Activated CD4-positive, alpha-beta T cell treated with anti-CD3 and anti-CD28 coated beads for 24 hours (primary cell): ENCODE measurements around the gene CAPN5.
"Not testable (repeated sequence)": the region's sequence is repeated elsewhere in the genome, so short reads cannot be mapped to it uniquely, and the experiment has no call there.

Experiments
- DNase-seq, 2 donors: peaks; one replicate each; pipeline ENCODE4 v3.0.0-alpha.2; 2020; ENCODE audit warnings: low read depth in 2 of 2

Gene CAPN5

GRCh38 chr11:77096591-77097019, 29.8 kb downstream of the CAPN5 start:
- DNase-seq: no peak

DNA sequence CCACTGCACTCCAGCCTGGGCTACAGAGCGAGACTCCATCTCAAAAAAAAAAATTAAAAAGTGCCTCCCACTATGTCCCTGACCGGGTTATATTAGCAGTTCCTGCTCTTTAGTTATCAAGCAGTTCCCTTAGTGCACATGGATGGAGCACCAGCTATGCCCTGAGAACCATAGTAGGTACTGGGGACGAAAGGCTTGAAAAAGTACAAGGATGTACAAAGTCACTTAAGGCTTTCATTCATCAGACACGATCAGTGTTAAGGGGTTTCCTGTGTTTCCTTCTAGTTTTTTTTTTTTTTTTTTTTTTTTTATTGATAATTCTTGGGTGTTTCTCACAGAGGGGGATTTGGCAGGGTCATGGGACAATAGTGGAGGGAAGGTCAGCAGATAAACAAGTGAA, 30.4 kb downstream of the CAPN5 start:
- not testable (repeated sequence) for DNase-seq

GRCh38 chr11:77100166-77101042, 33.6 kb downstream of the CAPN5 start:
- no peak for DNase-seq

- no peak for DNase-seq
Measured at GRCh38 chr11:77101043-77101537, 34.3 kb downstream of the CAPN5 start.

- no peak for DNase-seq
Measured at GRCh38 chr11:77102246-77103210, 35.8 kb downstream of the CAPN5 start, which contains the start of gene OMP. TSS of gene OMP (plus strand) at chr11:77102840. CDS start at chr11:77102840, 0 bp downstream.

DNA sequence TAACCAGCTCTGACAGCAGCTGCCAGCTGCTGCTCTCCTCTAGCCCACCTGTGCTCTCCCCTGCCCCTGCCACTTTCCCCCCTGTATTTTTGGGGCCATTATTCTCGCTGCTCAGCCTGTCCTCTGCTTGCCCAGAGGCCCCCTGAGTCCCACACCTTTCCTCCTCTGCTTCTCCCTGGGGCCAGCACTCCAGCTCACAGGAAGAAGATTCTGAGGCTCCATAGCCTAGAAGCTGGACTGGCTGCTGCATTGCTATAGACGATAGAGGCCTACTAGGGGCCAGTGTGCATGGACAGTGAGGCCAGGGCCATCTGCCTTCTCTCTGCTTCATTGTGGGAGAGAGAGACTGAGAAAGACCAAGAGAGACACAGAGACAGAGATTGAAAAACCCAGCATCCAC, 36.5 kb downstream of the CAPN5 start:
- DNase-seq: no peak

DNA sequence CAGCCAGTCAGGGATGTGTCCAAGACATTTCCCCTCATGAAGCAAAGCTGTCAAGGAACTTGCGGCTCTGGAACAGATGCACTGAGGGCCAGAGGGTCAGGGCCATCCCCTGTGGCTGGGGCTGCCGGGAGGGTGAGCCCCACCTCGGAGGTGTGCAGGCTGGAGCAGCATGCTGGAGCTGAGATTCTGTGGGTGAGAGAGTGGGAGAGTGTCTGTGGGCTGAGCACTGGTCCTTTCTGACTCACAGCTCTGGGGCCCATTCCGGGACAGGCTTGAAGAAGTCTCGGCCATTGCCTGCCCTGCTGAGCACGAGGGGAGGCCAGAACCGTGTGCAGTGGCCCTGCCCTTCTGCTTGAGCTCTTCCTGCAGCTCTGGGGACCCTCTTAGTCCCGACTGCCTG, 38.0 kb downstream of the CAPN5 start:
- no peak for DNase-seq

DNA sequence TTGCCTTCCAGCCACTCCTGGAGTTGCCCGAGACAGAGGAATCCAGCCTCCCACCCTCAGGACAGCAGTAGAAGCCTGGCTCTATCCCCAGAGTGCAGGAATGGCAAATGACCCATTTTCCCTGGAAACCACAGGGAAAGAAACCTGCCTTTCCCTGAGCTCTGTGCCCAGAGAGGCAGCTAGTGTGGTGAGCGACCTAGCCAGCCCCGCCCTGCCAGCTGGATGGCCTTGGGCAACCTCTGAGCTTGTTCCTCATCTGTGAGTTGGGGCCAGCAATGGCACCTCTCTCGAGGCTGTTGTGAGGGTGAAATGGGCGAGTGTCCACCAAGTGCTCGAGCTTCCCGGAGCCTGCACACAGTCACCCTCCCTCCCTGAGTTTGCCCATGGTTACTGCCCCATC, 39.5 kb downstream of the CAPN5 start:
- DNase-seq: no peak

DNA sequence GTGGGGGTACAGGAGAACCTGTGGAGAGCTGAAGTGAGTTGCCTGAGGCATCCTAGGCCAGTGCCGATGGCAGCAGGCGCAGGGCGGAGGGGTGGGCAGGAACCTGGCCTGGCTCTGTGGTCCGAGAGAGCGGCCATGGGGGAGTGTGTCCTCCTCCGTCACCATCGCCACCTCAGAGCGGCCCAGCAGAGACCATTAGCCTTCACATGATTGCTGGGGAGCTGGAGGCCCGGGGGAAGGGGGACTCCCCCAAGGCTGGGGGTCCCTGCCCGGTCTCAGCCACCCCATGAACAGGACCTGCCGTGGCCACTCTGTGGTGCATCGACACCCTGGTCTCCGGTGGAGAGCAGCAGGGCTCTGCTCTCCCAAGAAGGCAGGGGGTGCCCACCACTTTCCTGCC, 40.0 kb downstream of the CAPN5 start:
- no peak for DNase-seq

DNA sequence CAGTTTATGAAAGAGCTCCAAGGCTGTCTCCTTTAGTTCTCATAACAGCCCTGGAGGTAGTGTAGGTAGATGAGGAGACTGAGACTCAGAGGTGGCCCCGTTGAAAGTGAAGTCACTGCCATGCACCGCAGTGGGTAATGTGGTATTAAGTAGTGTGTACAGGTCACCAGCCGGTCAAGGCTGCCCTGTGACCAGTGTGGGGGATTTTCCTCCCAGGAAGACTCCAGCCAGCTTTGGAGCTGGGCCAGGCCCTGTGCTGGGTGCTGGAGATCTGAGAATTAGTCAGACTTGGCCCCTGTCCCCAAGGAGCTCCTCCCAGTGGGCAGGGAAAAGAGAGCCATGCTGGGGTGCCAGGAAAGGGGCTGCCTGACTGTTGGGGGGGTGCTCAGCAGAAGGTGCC, 41.2 kb downstream of the CAPN5 start:
- no peak for DNase-seq

DNA sequence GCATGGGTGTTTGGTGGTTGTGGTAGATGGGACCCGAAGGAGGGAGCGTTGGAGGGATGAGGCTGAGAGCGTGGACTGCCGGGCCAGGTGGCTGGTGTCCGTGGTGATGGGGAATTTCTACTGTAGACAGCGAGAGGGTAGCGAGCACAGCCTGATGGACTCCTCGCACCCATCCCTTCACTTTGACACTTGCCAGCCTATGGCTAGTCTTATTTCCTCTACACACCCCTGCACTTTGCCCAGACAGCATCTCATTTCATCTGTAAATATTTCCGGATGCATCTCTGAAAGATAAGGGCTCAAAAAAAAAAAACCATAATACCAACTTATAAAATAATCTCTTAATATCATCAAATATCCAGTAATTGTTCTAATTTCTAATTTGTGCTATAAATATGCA, 41.7 kb downstream of the CAPN5 start:
- no peak for DNase-seq

GRCh38 chr11:77109236-77110019, 42.7 kb downstream of the CAPN5 start:
- no peak for DNase-seq

DNA sequence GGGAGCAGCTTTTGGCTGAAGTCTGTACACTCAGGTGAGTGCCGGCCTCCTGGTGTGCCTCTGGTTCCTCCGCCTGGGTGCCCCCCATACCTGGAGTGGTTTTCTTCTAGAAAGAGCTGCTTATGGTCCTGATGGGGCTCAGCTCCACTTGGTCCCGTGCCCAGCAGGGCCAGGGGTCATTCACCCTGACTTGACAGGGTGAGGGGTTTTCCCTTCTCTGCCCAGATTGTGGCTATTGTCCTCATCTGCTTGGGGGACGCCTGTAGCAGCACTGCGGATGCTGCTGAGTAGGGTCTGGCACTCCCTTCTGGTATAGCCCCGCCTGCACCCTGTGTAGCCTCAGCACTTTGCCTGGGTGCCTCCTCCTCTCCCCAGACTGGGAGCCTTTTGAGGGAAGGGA, 44.1 kb downstream of the CAPN5 start:
- DNase-seq: no peak

DNA sequence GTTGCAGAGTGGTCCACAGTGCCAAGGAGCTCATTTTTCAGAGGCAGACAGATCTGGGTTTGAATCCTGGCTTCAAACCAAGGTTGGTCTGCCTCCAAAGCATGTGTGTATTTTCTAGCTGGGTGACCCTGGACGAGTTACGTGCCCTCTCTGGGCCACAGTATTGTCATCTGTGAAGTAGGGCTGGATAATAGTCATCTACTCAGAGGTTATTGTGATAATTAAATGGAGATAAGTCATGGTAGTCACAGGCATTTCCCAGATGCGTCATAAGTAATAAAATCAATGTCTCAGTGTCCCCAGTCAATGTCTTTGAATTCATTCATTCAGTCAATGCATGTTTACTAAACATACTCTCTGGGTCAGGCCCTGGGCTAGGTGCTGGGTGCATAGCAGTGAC, 44.5 kb downstream of the CAPN5 start:
- DNase-seq: no peak

GRCh38 chr11:77111946-77112345, 45.2 kb downstream of the CAPN5 start:
- DNase-seq: no peak

DNA sequence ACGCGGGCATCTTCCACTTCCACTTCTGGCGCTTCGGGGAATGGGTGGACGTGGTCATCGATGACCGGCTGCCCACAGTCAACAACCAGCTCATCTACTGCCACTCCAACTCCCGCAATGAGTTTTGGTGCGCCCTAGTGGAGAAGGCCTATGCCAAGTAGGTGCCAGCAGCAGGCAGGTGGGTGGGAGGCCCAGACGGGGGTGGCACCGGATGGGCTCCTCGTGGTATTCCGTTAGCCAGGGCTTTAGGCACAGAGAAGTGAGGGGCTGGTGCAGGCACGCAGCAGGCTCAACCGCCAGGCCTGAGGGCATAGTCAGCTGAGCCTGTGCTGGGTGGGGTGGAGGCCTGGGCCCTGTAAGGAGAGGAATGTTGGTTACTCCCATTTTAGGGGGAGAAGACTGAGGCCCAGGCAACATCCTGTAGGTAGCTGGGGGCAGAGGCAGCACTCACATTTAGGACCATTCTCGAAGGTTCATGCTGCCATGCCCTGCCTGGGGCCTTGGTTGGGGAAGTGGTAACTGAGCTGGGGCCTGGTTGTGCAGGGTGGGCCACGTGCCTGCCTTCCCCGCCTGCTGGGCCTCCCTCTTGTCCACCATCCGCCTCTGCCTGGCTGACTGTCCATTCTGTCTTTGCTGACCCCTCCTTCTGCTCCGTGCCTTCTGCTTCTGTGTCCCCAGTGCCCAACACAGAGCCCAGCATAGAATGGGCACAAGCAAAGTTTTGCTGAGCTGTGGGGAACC, 46.0 kb downstream of the CAPN5 start:
- DNase-seq: no peak

DNA sequence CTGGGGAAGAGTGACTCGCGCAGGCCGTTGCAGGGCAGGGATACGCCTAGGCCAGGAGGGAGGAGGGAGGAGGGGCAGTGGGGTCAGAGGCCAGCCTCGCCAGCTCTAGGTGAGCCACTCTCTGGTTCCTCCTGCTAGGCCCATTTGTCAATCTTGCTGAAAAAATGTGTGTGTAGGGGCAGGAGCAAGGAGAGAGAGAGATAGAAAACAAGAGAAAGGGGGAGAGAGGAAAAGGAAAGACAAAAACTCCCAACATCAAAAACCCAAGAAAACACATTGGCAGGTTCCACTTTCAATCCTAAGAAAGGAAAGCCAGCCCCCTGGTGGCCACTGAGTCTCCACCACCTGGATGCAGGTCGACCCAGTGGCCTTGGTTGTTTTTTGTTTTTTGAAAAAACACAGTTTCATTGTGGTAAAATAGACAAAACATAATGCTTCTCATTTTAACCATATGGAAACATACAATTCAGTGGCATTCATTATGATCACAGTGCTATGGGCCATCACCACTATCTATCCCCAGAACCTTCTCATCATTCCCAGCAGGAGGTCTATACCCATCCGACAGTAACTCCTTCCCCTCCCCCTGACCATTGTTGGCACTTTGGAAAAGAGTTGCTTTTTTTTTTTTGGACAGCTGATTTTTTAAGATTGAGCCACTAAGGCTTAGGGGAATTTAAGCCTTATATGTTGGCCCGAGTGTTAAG, 46.8 kb downstream of the CAPN5 start:
- no peak for DNase-seq

- no peak for DNase-seq
Measured at GRCh38 chr11:77114089-77114463, 47.3 kb downstream of the CAPN5 start.

GRCh38 chr11:77115181-77115611, 48.4 kb downstream of the CAPN5 start:
- DNase-seq: no peak

DNA sequence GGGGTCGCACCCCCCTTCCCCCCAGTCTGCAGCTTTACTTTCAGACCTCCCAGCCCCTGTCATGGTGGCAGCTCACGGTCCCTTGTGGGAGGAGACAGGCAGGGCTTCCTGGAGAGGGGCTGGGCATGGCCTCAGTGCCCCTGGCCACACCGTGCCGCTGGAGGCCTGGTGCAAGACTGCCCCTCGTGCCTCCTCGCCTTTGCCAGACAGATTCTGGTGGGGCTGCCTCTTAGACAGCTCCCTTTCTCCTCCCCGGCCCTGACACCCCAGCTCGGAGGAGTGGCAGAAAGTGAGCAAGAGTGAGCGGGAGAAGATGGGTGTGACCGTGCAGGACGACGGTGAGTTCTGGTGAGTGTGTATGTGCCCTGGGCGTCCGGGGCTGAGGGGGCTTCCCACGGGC, 49.2 kb downstream of the CAPN5 start:
- no peak for DNase-seq
